ENCODE results near the gene MYCT1.
A peak's percentile ranks its signal among the peaks of the same experiment; 100 is the strongest.

Gene MYCT1

DNA sequence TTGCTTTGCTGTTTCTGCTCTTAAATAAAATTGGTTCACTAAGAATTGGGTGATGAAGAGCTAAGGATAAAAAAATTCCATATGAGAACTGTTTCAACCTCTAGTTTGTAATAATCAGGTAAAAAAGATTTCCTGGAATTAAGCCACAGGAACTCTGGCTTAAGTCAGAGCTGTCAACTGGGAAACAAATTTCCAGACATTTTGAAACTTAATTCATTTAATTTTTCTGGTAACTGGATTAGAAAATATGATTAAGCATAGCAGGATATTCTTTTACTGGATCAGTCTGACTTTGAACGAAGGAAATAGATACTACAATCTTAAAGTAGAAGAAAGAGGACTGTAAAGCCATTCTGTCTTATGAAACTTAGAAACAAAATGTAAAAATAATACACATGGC lies 51.6 kb downstream of the MYCT1 start:
- TF ChIP-seq, protein P1, sequence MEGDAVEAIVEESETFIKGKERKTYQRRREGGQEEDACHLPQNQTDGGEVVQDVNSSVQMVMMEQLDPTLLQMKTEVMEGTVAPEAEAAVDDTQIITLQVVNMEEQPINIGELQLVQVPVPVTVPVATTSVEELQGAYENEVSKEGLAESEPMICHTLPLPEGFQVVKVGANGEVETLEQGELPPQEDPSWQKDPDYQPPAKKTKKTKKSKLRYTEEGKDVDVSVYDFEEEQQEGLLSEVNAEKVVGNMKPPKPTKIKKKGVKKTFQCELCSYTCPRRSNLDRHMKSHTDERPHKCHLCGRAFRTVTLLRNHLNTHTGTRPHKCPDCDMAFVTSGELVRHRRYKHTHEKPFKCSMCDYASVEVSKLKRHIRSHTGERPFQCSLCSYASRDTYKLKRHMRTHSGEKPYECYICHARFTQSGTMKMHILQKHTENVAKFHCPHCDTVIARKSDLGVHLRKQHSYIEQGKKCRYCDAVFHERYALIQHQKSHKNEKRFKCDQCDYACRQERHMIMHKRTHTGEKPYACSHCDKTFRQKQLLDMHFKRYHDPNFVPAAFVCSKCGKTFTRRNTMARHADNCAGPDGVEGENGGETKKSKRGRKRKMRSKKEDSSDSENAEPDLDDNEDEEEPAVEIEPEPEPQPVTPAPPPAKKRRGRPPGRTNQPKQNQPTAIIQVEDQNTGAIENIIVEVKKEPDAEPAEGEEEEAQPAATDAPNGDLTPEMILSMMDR (IDR thresholded peaks at IDR 0.05; ENCODE audit: insufficient read depth, low read length) = no peak
- no peak for TF ChIP-seq SPI1 (IDR thresholded peaks at IDR 0.05; ENCODE audit: borderline replicate concordance, low read depth)
- no peak for TF ChIP-seq POLR2AphosphoS5 (IDR thresholded peaks at IDR 0.05; ENCODE audit: low read depth)
- Histone ChIP-seq H3K4me3 (replicated peaks; ENCODE audit: insufficient read depth, low read length) (no peak overlapping the region), H3K27ac (replicated peaks) (no peak overlapping the region), H3K27me3 (ENCODE audit: insufficient read depth, poor library complexity, severe bottlenecking) (no peaks in the 10 kb centered on the region)
- DNase-seq (ENCODE audit: low read depth in 1 of 2, low spot score in 1 of 2) = no peak

DNA sequence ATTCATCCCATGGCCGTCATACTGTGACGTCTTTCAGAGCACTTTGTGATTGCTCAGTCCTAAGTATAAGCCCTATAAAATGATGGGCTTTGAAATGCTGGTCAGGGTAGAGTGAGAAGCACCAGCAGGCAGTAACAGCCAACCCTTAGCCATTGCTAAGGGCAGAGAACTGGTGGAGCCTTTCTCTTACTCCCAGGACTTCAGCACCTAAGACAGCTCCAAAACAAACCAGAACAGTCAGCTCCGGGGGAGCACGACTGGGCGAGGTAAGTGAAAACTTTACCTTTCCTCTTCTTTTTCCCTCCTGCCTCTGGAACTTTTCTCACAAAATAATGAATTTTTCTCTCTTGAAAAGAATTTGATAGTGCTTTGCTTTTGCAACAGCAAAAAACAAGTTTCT lies 53.0 kb downstream of the MYCT1 start, which contains the start of gene VIP:
VIP (plus strand) TSS at position 104 of the 400 bp plus-strand sequence. CDS start 1,381 bp downstream, outside the sequence.
- no peak for DNase-seq (ENCODE audit: low read depth in 1 of 2, low spot score in 1 of 2)
- Histone ChIP-seq H3K27me3 (ENCODE audit: insufficient read depth, poor library complexity, severe bottlenecking) (no peaks in the 10 kb centered on the region), H3K4me3 (replicated peaks; ENCODE audit: insufficient read depth, low read length) (no peak within 1 kb of the TSS), H3K27ac (replicated peaks) (no peak within 1 kb of the TSS)
- TF ChIP-seq REST (IDR thresholded peaks at IDR 0.05; ENCODE audit: insufficient replicate concordance, low read depth) = peak; percentile 91
- no peak for TF ChIP-seq POLR2AphosphoS5 (IDR thresholded peaks at IDR 0.05; ENCODE audit: low read depth)

DNA sequence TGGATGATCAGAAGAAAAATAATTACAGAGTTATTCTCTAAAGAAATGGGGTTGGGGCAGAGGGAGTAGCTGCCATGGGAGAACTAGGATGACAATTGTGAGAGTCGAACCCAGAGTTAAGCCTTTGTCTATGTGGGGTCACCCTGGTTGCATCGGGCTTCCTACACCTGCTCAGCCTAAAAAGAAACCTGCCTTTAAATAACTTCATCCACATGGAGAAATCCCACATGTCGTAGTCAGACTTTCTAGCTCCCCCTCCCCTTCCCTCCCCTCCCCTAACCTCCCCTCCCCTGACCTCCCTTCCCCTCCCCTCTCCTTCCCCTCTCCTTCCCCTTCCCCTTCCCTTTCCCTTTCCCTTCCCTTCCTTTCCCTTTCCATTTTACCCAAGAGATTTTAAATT lies 67.6 kb downstream of the MYCT1 start:
- no peak for DNase-seq (ENCODE audit: low read depth in 1 of 2, low spot score in 1 of 2)
- H3K27ac ChIP-seq (replicated peaks) = no peak overlapping the region
- no peaks in the 10 kb centered on the region for H3K27me3 ChIP-seq (ENCODE audit: insufficient read depth, poor library complexity, severe bottlenecking)
- TF ChIP-seq REST (IDR thresholded peaks at IDR 0.05; ENCODE audit: insufficient replicate concordance, low read depth) = no peak
- TF ChIP-seq GABPA (IDR thresholded peaks at IDR 0.05; ENCODE audit: low read depth) = no peak
- TF ChIP-seq, protein P1 (IDR thresholded peaks at IDR 0.05; ENCODE audit: insufficient read depth, low read length) = no peak
- TF ChIP-seq POLR2AphosphoS5 (IDR thresholded peaks at IDR 0.05; ENCODE audit: low read depth) = no peak
- TF ChIP-seq SPI1 (IDR thresholded peaks at IDR 0.05; ENCODE audit: borderline replicate concordance, low read depth) = no peak
- H3K4me3 ChIP-seq (replicated peaks; ENCODE audit: insufficient read depth, low read length) = no peak overlapping the region

DNA sequence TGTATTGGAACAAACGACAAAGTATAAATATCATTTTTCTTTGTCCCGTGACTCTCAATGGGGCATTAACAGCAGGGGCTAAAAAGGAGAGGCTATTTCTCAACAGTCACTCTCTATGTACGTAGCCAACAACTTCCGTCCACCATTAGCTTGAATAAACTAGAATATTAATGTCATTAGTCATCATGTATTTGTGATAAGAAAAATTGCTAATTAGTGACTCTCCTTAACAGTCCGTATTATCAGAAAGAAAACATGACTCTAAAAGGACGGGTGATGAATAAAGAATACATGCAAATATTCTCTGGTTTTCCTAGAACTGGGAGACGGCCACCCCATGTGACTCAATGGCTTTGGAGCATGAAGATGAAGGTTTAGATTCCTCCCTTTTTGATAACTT lies 71.5 kb downstream of the MYCT1 start:
- Histone ChIP-seq H3K27me3 (ENCODE audit: insufficient read depth, poor library complexity, severe bottlenecking) (no peaks in the 10 kb centered on the region), H3K4me3 (replicated peaks; ENCODE audit: insufficient read depth, low read length) (no peak overlapping the region), H3K27ac (replicated peaks) (no peak overlapping the region)
- DNase-seq (ENCODE audit: low read depth in 1 of 2, low spot score in 1 of 2) = no peak
- no peak for TF ChIP-seq SPI1 (IDR thresholded peaks at IDR 0.05; ENCODE audit: borderline replicate concordance, low read depth)
- TF ChIP-seq REST (IDR thresholded peaks at IDR 0.05; ENCODE audit: insufficient replicate concordance, low read depth) = no peak
- no peak for TF ChIP-seq POLR2AphosphoS5 (IDR thresholded peaks at IDR 0.05; ENCODE audit: low read depth)
- no peak for TF ChIP-seq GABPA (IDR thresholded peaks at IDR 0.05; ENCODE audit: low read depth)
- TF ChIP-seq, protein P1 (IDR thresholded peaks at IDR 0.05; ENCODE audit: insufficient read depth, low read length) = no peak
